Natural killer cell (primary cell): ENCODE results near the gene NCR2. TPM values are rescaled to one million over a fixed set of nuclear protein-coding genes. Genes with fewer than 3 reads are reported as not detected.

Experiments
- ATAC-seq, 3 donors: fragments of 150-1000 bp in 2 of 3; fragments of 200-7000 bp in 1 of 3; cut with Tn5 transposase; 1 replicate in 1 of 3; 2 replicates in 2 of 3; pipeline ENCODE4 v1.10.0; 2021; ENCODE audit warnings: mild to moderate bottlenecking in 2 of 3, moderate library complexity in 2 of 3
- DNase-seq, 2 donors: peaks; one replicate each; pipeline versions ENCODE4 v3.0.0 to v3.0.0-alpha.2; 2013 to 2021; ENCODE audit warnings: mixed read lengths in 1 of 2
- H3K27ac ChIP-seq: one replicate; pipeline ENCODE4 v1.5.1; 2013; ENCODE audit warnings: mild to moderate bottlenecking, low read length
- H3K27me3 ChIP-seq: one replicate; pipeline ENCODE4 v1.6.1; 2013; ENCODE audit warnings: low read length; ENCODE audit not compliant: control insufficient read depth, insufficient read depth
- H3K36me3 ChIP-seq: one replicate; pipeline ENCODE4 v1.6.1; 2013; ENCODE audit warnings: low read length; ENCODE audit not compliant: control insufficient read depth, insufficient read depth
- H3K4me1 ChIP-seq: one replicate; pipeline ENCODE4 v1.6.1; 2013; ENCODE audit warnings: low read length; ENCODE audit not compliant: control insufficient read depth, insufficient read depth
- H3K4me3 ChIP-seq: one replicate; pipeline ENCODE4 v1.5.1; 2013; ENCODE audit warnings: low read length
- H3K9me3 ChIP-seq: one replicate; pipeline ENCODE4 v1.6.1; 2013; ENCODE audit warnings: low read length; ENCODE audit not compliant: control insufficient read depth, insufficient read depth
- H3K27ac Mint-ChIP-seq, 2 donors: one replicate each; pipeline ENCODE4 v1.8.0; 2022; ENCODE audit warnings: mild to moderate bottlenecking in 2 of 2, mixed read lengths in 2 of 2, moderate library complexity in 1 of 2
- H3K27me3 Mint-ChIP-seq, 2 donors: one replicate each; pipeline ENCODE4 v1.8.0; 2022; ENCODE audit warnings: low read depth in 2 of 2, mixed read lengths in 2 of 2
- H3K36me3 Mint-ChIP-seq: one replicate; pipeline ENCODE4 v1.8.0; 2022; ENCODE audit warnings: mixed read lengths
- H3K4me1 Mint-ChIP-seq, 2 donors: one replicate each; pipeline ENCODE4 v1.8.0; 2022; ENCODE audit warnings: mixed read lengths in 2 of 2
- H3K4me3 Mint-ChIP-seq: one replicate; pipeline ENCODE4 v1.8.0; 2022; ENCODE audit warnings: mild to moderate bottlenecking, moderate library complexity, mixed read lengths
- H3K9me3 Mint-ChIP-seq, 2 donors: one replicate each; pipeline ENCODE4 v1.8.0; 2022; ENCODE audit warnings: mixed read lengths in 2 of 2
- WGBS: methylation state at CpG from one replicate; pipeline ENCODE4 v1.1.7; 2013; ENCODE audit warnings: missing lambda C conversion rate; ENCODE audit not compliant: insufficient coverage; 5-methylcytosine and 5-hydroxymethylcytosine counted together
- intact Hi-C: fragments of 100-400 bp; cut with micrococcal nuclease; formaldehyde crosslinking; loops from one replicate; pipeline ENCODE4 v1.14.2; 2022
- total RNA-seq, 4 donors: library from RNA; stranded (reverse); fragments of 120-200 nt in 1 of 4; gene quantifications; one replicate each; pipeline versions ENCODE4 v1.2.3 to v1.2.4, GENCODE V29; 2013 to 2022
- TF ChIP-seq, protein P1 (sequence below): fragments of 200-600 bp; IDR thresholded peaks from one replicate; pipeline ENCODE4 v1.8.0; 2022; ENCODE audit warnings: antibody characterized with exemption

The NCR2 gene
- total RNA-seq, 3 donors from 2014 or later (not counting 1 experiment from before 2014, with no cell fraction given): not detected

DNA sequence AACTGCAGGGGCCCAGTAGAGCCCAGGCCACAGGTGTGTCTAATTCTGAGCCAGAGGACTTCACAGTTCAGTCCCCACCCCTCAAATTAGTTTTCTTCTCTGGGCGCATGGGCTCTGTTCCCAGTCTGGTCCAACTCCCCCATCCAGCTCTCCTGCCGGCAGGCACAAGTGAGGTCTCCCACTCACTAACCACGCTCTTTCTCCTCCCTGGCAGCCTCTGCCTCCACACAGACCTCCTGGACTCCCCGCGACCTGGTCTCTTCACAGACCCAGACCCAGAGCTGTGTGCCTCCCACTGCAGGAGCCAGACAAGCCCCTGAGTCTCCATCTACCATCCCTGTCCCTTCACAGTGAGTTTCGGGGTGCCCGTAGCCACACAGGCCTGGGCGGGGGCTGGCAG lies 6.2 kb downstream of the NCR2 start:
- H3K36me3 ChIP-seq: no peaks in the 10 kb centered on the region
- Mint-ChIP-seq H3K36me3 (no peaks in the 10 kb centered on the region), H3K4me3 (no peak overlapping the region), H3K27me3 (peaks cover 0 to 6% of the 10 kb centered on the region in 2 donors), H3K27ac (peak overlapping the region in 1 of 2 donors; percentile 80), H3K4me1 (peaks cover 21 to 37% of the 10 kb centered on the region in 2 donors), H3K9me3 (no peaks in the 10 kb centered on the region)
- H3K27me3 ChIP-seq: no peaks in the 10 kb centered on the region
- TF ChIP-seq, protein P1, sequence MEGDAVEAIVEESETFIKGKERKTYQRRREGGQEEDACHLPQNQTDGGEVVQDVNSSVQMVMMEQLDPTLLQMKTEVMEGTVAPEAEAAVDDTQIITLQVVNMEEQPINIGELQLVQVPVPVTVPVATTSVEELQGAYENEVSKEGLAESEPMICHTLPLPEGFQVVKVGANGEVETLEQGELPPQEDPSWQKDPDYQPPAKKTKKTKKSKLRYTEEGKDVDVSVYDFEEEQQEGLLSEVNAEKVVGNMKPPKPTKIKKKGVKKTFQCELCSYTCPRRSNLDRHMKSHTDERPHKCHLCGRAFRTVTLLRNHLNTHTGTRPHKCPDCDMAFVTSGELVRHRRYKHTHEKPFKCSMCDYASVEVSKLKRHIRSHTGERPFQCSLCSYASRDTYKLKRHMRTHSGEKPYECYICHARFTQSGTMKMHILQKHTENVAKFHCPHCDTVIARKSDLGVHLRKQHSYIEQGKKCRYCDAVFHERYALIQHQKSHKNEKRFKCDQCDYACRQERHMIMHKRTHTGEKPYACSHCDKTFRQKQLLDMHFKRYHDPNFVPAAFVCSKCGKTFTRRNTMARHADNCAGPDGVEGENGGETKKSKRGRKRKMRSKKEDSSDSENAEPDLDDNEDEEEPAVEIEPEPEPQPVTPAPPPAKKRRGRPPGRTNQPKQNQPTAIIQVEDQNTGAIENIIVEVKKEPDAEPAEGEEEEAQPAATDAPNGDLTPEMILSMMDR: no peak
- no peaks in the 10 kb centered on the region for H3K9me3 ChIP-seq
- 94% methylated on average over 8 of the region's 8 CpGs for WGBS
- no peak overlapping the region for H3K27ac ChIP-seq
- intact Hi-C loops: no loop called here
- H3K4me1 ChIP-seq: peaks cover 27% of the 10 kb centered on the region
- no peak overlapping the region for H3K4me3 ChIP-seq
- DNase-seq (no peak), ATAC-seq (no peak)

- peaks cover 27% of the 10 kb centered on the region for H3K4me1 ChIP-seq
- no peak for DNase-seq
- no peak overlapping the region for H3K4me3 ChIP-seq
- Mint-ChIP-seq H3K27me3 (peaks cover 0 to 6% of the 10 kb centered on the region in 2 donors), H3K27ac (peak overlapping the region in 1 of 2 donors; percentile 80), H3K9me3 (no peaks in the 10 kb centered on the region), H3K4me1 (peaks cover 21 to 38% of the 10 kb centered on the region in 2 donors), H3K36me3 (no peaks in the 10 kb centered on the region), H3K4me3 (no peak overlapping the region)
- no peak for ATAC-seq
- no peaks in the 10 kb centered on the region for H3K9me3 ChIP-seq
- H3K27me3 ChIP-seq: no peaks in the 10 kb centered on the region
- TF ChIP-seq, protein P1: no peak
- no peak overlapping the region for H3K27ac ChIP-seq
- intact Hi-C loops: no loop called here
- WGBS: 100% methylated on average over 1 of the region's 1 CpG
- no peaks in the 10 kb centered on the region for H3K36me3 ChIP-seq
These were observed 6.8 kb downstream of the NCR2 start for GRCh38 chr6:41342241-41342640.

DNA sequence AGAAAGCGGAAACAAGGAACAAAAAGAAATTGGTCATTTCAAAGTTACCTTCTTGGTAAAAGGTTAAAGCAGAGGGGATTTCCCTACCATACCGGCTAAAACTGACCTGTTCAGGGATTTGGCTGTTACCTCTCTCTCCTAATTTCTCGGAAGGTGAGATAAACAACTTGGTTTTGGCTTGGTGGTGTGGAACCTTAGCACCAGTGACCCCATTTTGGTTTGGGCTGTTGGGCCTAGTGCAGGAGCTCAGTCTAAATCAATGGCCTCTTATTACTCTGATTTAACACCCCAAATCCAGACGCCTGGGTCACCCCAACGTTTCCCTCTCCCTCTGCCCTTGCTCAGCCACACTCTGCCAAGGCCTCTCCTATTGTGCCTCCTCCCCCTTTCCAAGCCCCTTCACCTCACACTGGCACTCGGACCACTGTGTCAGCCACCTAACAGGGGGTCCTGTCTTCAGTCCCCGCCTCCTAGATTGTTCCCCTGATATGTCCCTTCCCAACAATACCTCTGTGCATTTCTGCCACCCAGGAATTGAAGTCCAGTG lies 8.3 kb downstream of the NCR2 start:
- no peak for ATAC-seq
- Histone ChIP-seq H3K27ac (no peak overlapping the region), H3K9me3 (no peaks in the 10 kb centered on the region), H3K27me3 (peaks cover 2% of the 10 kb centered on the region), H3K4me1 (peaks cover 27% of the 10 kb centered on the region), H3K4me3 (no peak overlapping the region), H3K36me3 (no peaks in the 10 kb centered on the region)
- intact Hi-C loops: no loop called here
- DNase-seq: no peak
- no peaks in the 10 kb centered on the region for H3K36me3 Mint-ChIP-seq
- TF ChIP-seq, protein P1: no peak
- WGBS: 86% methylated on average over 7 of the region's 7 CpGs
- peaks cover 0 to 6% of the 10 kb centered on the region in 2 donors for H3K27me3 Mint-ChIP-seq
- no peaks in the 10 kb centered on the region for H3K9me3 Mint-ChIP-seq
- no peak overlapping the region for H3K4me3 Mint-ChIP-seq
- H3K27ac Mint-ChIP-seq: peak overlapping the region in 1 of 2 donors; percentile 85
- H3K4me1 Mint-ChIP-seq: peaks cover 21 to 38% of the 10 kb centered on the region in 2 donors

- peak overlapping the region; percentile 85 to 92 for H3K27ac Mint-ChIP-seq
- peaks cover 0 to 6% of the 10 kb centered on the region in 2 donors for H3K27me3 Mint-ChIP-seq
- peaks cover 21 to 38% of the 10 kb centered on the region in 2 donors for H3K4me1 Mint-ChIP-seq
- no peak overlapping the region for H3K4me3 ChIP-seq
- peak overlapping the region; percentile 73 for H3K4me3 Mint-ChIP-seq
- H3K36me3 Mint-ChIP-seq: no peaks in the 10 kb centered on the region
- H3K36me3 ChIP-seq: no peaks in the 10 kb centered on the region
- DNase-seq (peak in 1 of 2 donors; percentile 79), ATAC-seq (peak; percentile 88 to 99 (median 97))
- H3K27ac ChIP-seq: peak overlapping the region; percentile 30
- peaks cover 2% of the 10 kb centered on the region for H3K27me3 ChIP-seq
- intact Hi-C loops: no loop called here
- H3K4me1 ChIP-seq: peaks cover 27% of the 10 kb centered on the region
- TF ChIP-seq, protein P1: no peak
- no peaks in the 10 kb centered on the region for H3K9me3 ChIP-seq
- WGBS: 8% methylated on average over 3 of the region's 3 CpGs
- H3K9me3 Mint-ChIP-seq: no peaks in the 10 kb centered on the region
These were observed 9.5 kb downstream of the NCR2 start for GRCh38 chr6:41344876-41345275.
